Upper lobe of left lung (tissue), 4 donors: ENCODE measurements around the gene PRKAG2.

Experiments
- CTCF ChIP-seq, 6 experiments: fragments of 450-650 bp in 4 of 6; fragments of 200-600 bp in 2 of 6; sonication (generic) in 2 of 6; IDR thresholded peaks; one replicate each; pipeline ENCODE4 v1.5.1; 2016 to 2019; ENCODE audit warnings: antibody characterized with exemption in 6 of 6
- EP300 ChIP-seq, 4 donors: sonication (generic); formaldehyde crosslinking; IDR thresholded peaks; one replicate each; pipeline ENCODE4 v1.5.1; 2017; ENCODE audit warnings: antibody characterized with exemption in 4 of 4, control low read depth in 2 of 4
- POLR2A ChIP-seq, 4 donors: fragments of 450-650 bp; IDR thresholded peaks; one replicate each; pipeline ENCODE4 v1.5.1; 2016 to 2017; ENCODE audit warnings: antibody characterized with exemption in 4 of 4, mild to moderate bottlenecking in 2 of 4
- POLR2AphosphoS5 ChIP-seq, 2 donors: sonication (generic); formaldehyde crosslinking; IDR thresholded peaks; one replicate each; pipeline ENCODE4 v1.5.1; 2017; ENCODE audit warnings: antibody characterized with exemption in 2 of 2

- TF ChIP-seq CTCF (IDR thresholded peaks at IDR 0.05) = no peak
- no peak for TF ChIP-seq POLR2AphosphoS5 (IDR thresholded peaks at IDR 0.05)
- no peak for TF ChIP-seq POLR2A (IDR thresholded peaks at IDR 0.05)
- no peak for TF ChIP-seq EP300 (IDR thresholded peaks at IDR 0.05)
These were observed 66.3 kb downstream of the PRKAG2 start for GRCh38 chr7:151810441-151811232.
